Nucleus accumbens (tissue), 56 donors: ENCODE data around the gene SCRN3.

ENCODE experiments used
- DNase-seq, 56 donors: peaks; one replicate each; lab custom pipeline; 2025; lab: John Stamatoyannopoulos, UW

SCRN3 gene

GRCh38 chr2:174473796-174474195 is 78.3 kb downstream of the SCRN3 start:
- no peak for DNase-seq

DNA sequence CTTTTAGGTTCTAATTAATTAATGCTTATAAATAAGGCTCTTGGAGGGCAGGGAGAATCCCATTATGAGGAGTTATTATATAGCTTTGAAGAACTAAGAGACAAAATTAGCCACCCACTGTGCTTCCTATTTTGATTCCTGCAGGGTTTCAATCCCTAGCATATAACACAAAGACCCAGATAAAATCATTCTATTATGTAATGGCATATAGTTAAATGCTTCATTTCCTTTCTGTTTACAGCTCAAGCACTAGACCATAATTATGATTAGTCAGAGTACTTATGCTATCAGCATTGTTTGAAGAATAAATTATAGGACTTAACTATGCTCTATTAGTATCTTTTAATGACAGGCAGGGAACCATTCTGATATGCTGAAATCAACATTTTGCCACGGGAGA is 82.2 kb downstream of the SCRN3 start:
- DNase-seq, result no peak
